SK-N-SH (cell line): ENCODE results near the gene HPCAL1. TPM values are rescaled to one million over a fixed set of nuclear protein-coding genes. Genes with fewer than 3 reads are reported as not detected.
A peak's percentile ranks its signal among the peaks of the same experiment; 100 is the strongest.

Source experiments
- CTCF ChIA-PET: fragments of 300-600, 350-600 bp; formaldehyde crosslinking; extraction: SDS; loops from one replicate; lab custom pipeline; 2021; lab: Yijun Ruan, JAX
- POLR2A ChIA-PET: fragments of 350-600 bp; sonication (Branson Sonifier 250); formaldehyde crosslinking; extraction: SDS; loops from one replicate; lab custom pipeline; 2020; ENCODE audit warnings: antibody characterized with exemption, inconsistent platforms; lab: Yijun Ruan, JAX
- DNase-seq: peaks from one replicate; pipeline ENCODE4 v3.0.0; 2012
- H2AFZ ChIP-seq: fragments of 200-600 bp; sonication (generic); 2 replicates; pipeline ENCODE4 v1.8.1; 2016; ENCODE audit warnings: antibody characterized with exemption, mild to moderate bottlenecking, low read depth
- H3F3A ChIP-seq: fragments of 200-600 bp; sonication (generic); replicated peaks from 2 replicates; pipeline ENCODE3; 2016; ENCODE audit warnings: antibody characterized with exemption, mild to moderate bottlenecking; ENCODE audit not compliant: insufficient read depth
- H3K27ac ChIP-seq, 2 experiments: fragments of 200-500 bp in 1 of 2; fragments of 200-600 bp in 1 of 2; sonication (Bioruptor generic) in 1 of 2; sonication (generic), shearing (Covaris generic) in 1 of 2; 2 replicates each; pipeline versions ENCODE4 v1.5.1 to v1.6.1; 2014 to 2016; ENCODE audit warnings: low read depth in 2 of 2, inconsistent platforms in 1 of 2, low read length in 1 of 2, mild to moderate bottlenecking in 1 of 2, mixed read lengths in 1 of 2
- H3K27me3 ChIP-seq: fragments of 200-600 bp; sonication (generic), shearing (Covaris generic); 2 replicates; pipeline ENCODE4 v1.6.1; 2016; ENCODE audit warnings: mixed run types; ENCODE audit not compliant: insufficient read depth
- H3K36me3 ChIP-seq, 2 experiments: fragments of 200-500 bp in 1 of 2; fragments of 200-600 bp in 1 of 2; sonication (Bioruptor generic) in 1 of 2; sonication (generic) in 1 of 2; replicated peaks in 1 of 2; 2 replicates each; pipeline versions ENCODE3 to v1.5.1; 2014 to 2016; ENCODE audit warnings: low read length in 1 of 2, mild to moderate bottlenecking in 1 of 2; ENCODE audit not compliant: insufficient read depth in 2 of 2, control insufficient read depth in 1 of 2
- H3K4me1 ChIP-seq, 2 experiments: fragments of 200-500 bp in 1 of 2; fragments of 200-600 bp in 1 of 2; sonication (Bioruptor generic) in 1 of 2; sonication (generic), shearing (Covaris generic) in 1 of 2; 2 replicates each; pipeline versions ENCODE4 v1.5.1 to v1.6.1; 2014 to 2016; ENCODE audit warnings: low read depth in 1 of 2, low read length in 1 of 2, mixed run types in 1 of 2; ENCODE audit not compliant: insufficient read depth in 2 of 2, control insufficient read depth in 1 of 2
- H3K4me2 ChIP-seq: fragments of 200-600 bp; sonication (generic), shearing (Covaris generic); 2 replicates; pipeline ENCODE4 v1.6.1; 2017; ENCODE audit warnings: mixed run types
- H3K4me3 ChIP-seq, 2 experiments: fragments of 200-500 bp in 1 of 2; fragments of 200-600 bp in 1 of 2; sonication (Bioruptor generic) in 1 of 2; sonication (generic), shearing (Covaris generic) in 1 of 2; 2 replicates each; pipeline versions ENCODE4 v1.5.1 to v1.8.1; 2014 to 2016; ENCODE audit warnings: low read depth in 2 of 2, inconsistent platforms in 1 of 2, low read length in 1 of 2, mild to moderate bottlenecking in 1 of 2, mixed read lengths in 1 of 2, moderate library complexity in 1 of 2
- H3K79me2 ChIP-seq: fragments of 200-600 bp; sonication (generic); 2 replicates; pipeline ENCODE4 v1.8.1; 2017; ENCODE audit warnings: mild to moderate bottlenecking; ENCODE audit not compliant: insufficient read depth
- H3K9ac ChIP-seq: fragments of 200-600 bp; sonication (generic); 2 replicates; pipeline ENCODE4 v1.6.1; 2017; ENCODE audit warnings: mixed run types
- H3K9me2 ChIP-seq: fragments of 200-600 bp; sonication (generic); 2 replicates; pipeline ENCODE4 v1.6.1; 2017; ENCODE audit warnings: mixed run types
- H3K9me3 ChIP-seq: fragments of 200-600 bp; sonication (generic); 2 replicates; pipeline ENCODE4 v1.6.1; 2017; ENCODE audit warnings: mixed run types, mild to moderate bottlenecking, moderate library complexity
- H4K20me1 ChIP-seq: fragments of 200-600 bp; sonication (generic); 2 replicates; pipeline ENCODE4 v1.6.1; 2017; ENCODE audit warnings: mild to moderate bottlenecking, mixed run types; ENCODE audit not compliant: insufficient read depth
- CHD2 ChIP-seq: fragments of 150-350 bp; IDR thresholded peaks from 2 replicates; pipeline ENCODE4 v1.6.1; 2018; ENCODE audit warnings: low read length; ENCODE audit not compliant: partially characterized antibody
- ELF1 ChIP-seq: IDR thresholded peaks from 2 replicates; pipeline ENCODE4 v1.4.0; 2012
- EP300 ChIP-seq, 2 experiments: IDR thresholded peaks; 2 replicates each; pipeline versions ENCODE4 v1.4.0 to v1.6.1; 2012; ENCODE audit warnings: borderline replicate concordance in 1 of 2, low read depth in 1 of 2, low read length in 1 of 2
- FOSL2 ChIP-seq: IDR thresholded peaks from 2 replicates; pipeline ENCODE4 v1.4.0; 2012; ENCODE audit warnings: low read depth, mild to moderate bottlenecking, moderate library complexity, borderline replicate concordance
- FOXM1 ChIP-seq: IDR thresholded peaks from 2 replicates; pipeline ENCODE4 v1.4.0; 2012; ENCODE audit warnings: low read depth, mild to moderate bottlenecking
- GATA2 ChIP-seq: sonication (generic); formaldehyde crosslinking; IDR thresholded peaks from 2 replicates; pipeline ENCODE4 v1.5.0; 2020; ENCODE audit warnings: mild to moderate bottlenecking, missing genetic modification reagents
- JUND ChIP-seq: IDR thresholded peaks from 2 replicates; pipeline ENCODE4 v1.4.0; 2012
- MEF2A ChIP-seq: IDR thresholded peaks from 2 replicates; pipeline ENCODE4 v1.4.0; 2012; ENCODE audit warnings: low read depth, borderline replicate concordance
- NFIC ChIP-seq: IDR thresholded peaks from 2 replicates; pipeline ENCODE4 v1.4.0; 2012; ENCODE audit warnings: borderline replicate concordance
- NRF1 ChIP-seq: IDR thresholded peaks from 2 replicates; pipeline ENCODE4 v1.6.1; 2012; ENCODE audit warnings: low read depth, mild to moderate bottlenecking, low read length
- RFX5 ChIP-seq: IDR thresholded peaks from 2 replicates; pipeline ENCODE4 v1.6.1; 2012; ENCODE audit warnings: mild to moderate bottlenecking, improper control_type of control experiment, low read length
- RXRA ChIP-seq: IDR thresholded peaks from 2 replicates; pipeline ENCODE4 v1.4.0; 2012; ENCODE audit warnings: low read depth, mild to moderate bottlenecking, borderline replicate concordance
- SIN3A ChIP-seq: IDR thresholded peaks from 2 replicates; pipeline ENCODE4 v1.6.1; 2012; ENCODE audit warnings: low read depth, mild to moderate bottlenecking, low read length, moderate library complexity, borderline replicate concordance
- TAF1 ChIP-seq: IDR thresholded peaks from 2 replicates; pipeline ENCODE4 v1.6.1; 2012; ENCODE audit warnings: low read depth, mild to moderate bottlenecking, low read length, moderate library complexity, borderline replicate concordance
- TCF12 ChIP-seq: IDR thresholded peaks from 2 replicates; pipeline ENCODE4 v1.4.0; 2012
- WGBS: methylation state at CpG from one replicate; pipeline ENCODE4 v1.1.6; 2017; ENCODE audit warnings: low lambda C conversion rate; 5-methylcytosine and 5-hydroxymethylcytosine counted together
- polyA plus RNA-seq, 3 experiments: library from polyadenylated mRNA; depleted of rRNA; stranded (reverse); fragments of >200 nt; gene quantifications; 2 replicates each; pipeline ENCODE4 v1.2.3, GENCODE V29; 2012
- TF ChIP-seq, protein P1 (sequence below): fragments of 150-350 bp; IDR thresholded peaks from 2 replicates; pipeline ENCODE4 v1.6.1; 2017; ENCODE audit warnings: antibody characterized with exemption, low read length, low read depth, borderline replicate concordance
- TF ChIP-seq, protein P2 (sequence below): IDR thresholded peaks from 2 replicates; pipeline ENCODE4; 2012
- TF ChIP-seq, protein P3 (sequence below): IDR thresholded peaks from 2 replicates; pipeline ENCODE4 v1.4.0; 2012; ENCODE audit warnings: low read depth
- TF ChIP-seq, protein P4 (sequence below): IDR thresholded peaks from 2 replicates; pipeline ENCODE4 v1.4.0; 2012; ENCODE audit warnings: low read depth, borderline replicate concordance
- TF ChIP-seq, protein P5 (sequence below): IDR thresholded peaks from 2 replicates; pipeline ENCODE4 v1.6.1; 2012; ENCODE audit warnings: mild to moderate bottlenecking, low read depth, low read length, moderate library complexity

HPCAL1 gene
- polyA plus RNA-seq, 1 of the 3 experiments (the other 2 are of a cell fraction), result 77.0 TPM

DNA sequence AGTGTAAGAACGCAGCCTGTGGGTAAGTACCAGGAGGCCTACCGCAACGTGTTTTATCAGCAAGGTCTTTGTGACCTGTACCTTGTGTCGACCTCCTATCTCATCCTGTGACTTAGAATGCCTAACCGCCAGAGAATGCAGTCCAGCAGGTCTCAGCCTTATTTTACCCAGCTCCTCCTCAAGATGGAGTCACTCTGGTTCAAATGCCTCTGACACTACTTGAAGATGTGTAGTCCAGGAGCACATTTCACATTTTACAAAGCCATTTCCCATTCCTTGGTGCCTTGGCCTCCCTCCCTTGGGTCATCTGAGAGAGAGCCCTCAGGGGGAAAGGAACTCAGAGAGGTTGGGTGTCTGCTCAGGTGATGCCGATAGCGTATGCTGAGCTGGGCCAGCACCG lies 6.6 kb upstream of the HPCAL1 start:
- no peak overlapping the region for H3K4me3 ChIP-seq
- no peaks in the 10 kb centered on the region for H3K79me2 ChIP-seq
- DNase-seq, result no peak
- H3K27me3 ChIP-seq, result no peaks in the 10 kb centered on the region
- no peaks in the 10 kb centered on the region for H4K20me1 ChIP-seq
- peaks cover 10 to 16% of the 10 kb centered on the region in 2 experiments for H3K4me1 ChIP-seq
- no peak for TF ChIP-seq NFIC
- TF ChIP-seq TCF12, result no peak
- TF ChIP-seq TAF1, result no peak
- no peak for TF ChIP-seq FOXM1
- TF ChIP-seq, protein P1, sequence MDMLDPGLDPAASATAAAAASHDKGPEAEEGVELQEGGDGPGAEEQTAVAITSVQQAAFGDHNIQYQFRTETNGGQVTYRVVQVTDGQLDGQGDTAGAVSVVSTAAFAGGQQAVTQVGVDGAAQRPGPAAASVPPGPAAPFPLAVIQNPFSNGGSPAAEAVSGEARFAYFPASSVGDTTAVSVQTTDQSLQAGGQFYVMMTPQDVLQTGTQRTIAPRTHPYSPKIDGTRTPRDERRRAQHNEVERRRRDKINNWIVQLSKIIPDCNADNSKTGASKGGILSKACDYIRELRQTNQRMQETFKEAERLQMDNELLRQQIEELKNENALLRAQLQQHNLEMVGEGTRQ, result no peak
- no peak for TF ChIP-seq FOSL2
- no peak for TF ChIP-seq SIN3A
- TF ChIP-seq JUND, result no peak
- no peak for TF ChIP-seq RFX5
- TF ChIP-seq, protein P2, sequence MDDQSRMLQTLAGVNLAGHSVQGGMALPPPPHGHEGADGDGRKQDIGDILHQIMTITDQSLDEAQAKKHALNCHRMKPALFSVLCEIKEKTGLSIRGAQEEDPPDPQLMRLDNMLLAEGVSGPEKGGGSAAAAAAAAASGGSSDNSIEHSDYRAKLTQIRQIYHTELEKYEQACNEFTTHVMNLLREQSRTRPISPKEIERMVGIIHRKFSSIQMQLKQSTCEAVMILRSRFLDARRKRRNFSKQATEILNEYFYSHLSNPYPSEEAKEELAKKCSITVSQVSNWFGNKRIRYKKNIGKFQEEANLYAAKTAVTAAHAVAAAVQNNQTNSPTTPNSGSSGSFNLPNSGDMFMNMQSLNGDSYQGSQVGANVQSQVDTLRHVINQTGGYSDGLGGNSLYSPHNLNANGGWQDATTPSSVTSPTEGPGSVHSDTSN, result no peak
- H3K36me3 ChIP-seq, result no peaks in the 10 kb centered on the region
- H3K9me3 ChIP-seq, result no peaks in the 10 kb centered on the region
- ChIA-PET POLR2A (interaction anchor here (0.9 kb wide), 1 partner anchor 10 kb away, joined by 3 read pairs; no protein-coding TSS in a partner anchor), CTCF (interaction anchor here (0.8 to 2.0 kb wide), 9 partner anchors 9 to 224 kb away, joined by 3 to 10 read pairs (median 3); no protein-coding TSS in a partner anchor)
- no peak overlapping the region for H2AFZ ChIP-seq
- H3F3A ChIP-seq, result peaks cover 11% of the 10 kb centered on the region
- peak overlapping the region in 1 of 2 experiments; percentile 11; a peak in 1 of 4 replicates for H3K27ac ChIP-seq
- H3K9ac ChIP-seq, result no peak overlapping the region
- H3K9me2 ChIP-seq, result no peaks in the 10 kb centered on the region
- H3K4me2 ChIP-seq, result no peak overlapping the region
- 94% methylated on average over 8 of the region's 8 CpGs for WGBS

DNA sequence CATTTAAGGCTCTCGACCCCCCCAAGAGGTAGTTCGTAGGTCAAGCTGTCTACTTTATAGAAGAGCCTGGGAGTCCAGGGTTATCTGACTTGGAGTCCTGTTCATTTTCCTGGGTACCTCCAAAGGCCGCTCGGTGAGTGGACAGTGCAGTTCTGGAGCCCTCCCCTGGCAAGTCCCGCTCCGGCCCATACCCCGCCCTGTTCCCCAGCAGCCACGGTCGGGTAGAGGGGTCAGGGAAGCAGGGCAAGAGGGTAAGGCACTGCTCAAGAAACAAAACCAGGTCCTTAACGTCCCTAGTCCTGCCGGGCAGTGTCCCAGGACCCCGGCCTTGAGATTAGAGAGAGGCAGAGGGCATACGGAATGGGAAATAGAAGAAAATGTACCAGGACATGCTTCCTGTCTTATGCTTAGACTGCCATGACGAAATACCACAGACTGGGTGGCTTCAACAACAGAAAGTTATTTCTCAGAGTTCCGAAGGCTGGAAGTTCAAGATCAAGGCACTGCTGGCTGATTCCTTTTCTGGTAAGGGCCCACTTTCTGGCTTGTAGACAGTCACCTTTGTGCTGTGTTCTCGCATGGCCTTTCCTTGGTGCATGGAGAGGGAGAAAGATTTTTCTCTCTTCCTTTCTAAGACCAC lies 5.4 kb upstream of the HPCAL1 start:
- Histone ChIP-seq H3K4me2 (peak overlapping the region; percentile 66; the same call in 1 of the 2 replicates), H3K4me1 (peaks cover 13 to 27% of the 10 kb centered on the region in 2 experiments), H3K36me3 (no peaks in the 10 kb centered on the region), H3F3A (peaks cover 11% of the 10 kb centered on the region), H4K20me1 (no peaks in the 10 kb centered on the region), H3K79me2 (no peaks in the 10 kb centered on the region), H3K4me3 (no peak overlapping the region), H3K9me2 (no peaks in the 10 kb centered on the region), H3K27me3 (no peaks in the 10 kb centered on the region), H3K9ac (no peak overlapping the region), H2AFZ (peak overlapping the region; percentile 74; the same call in 1 of the 2 replicates), H3K9me3 (no peaks in the 10 kb centered on the region), H3K27ac (peak overlapping the region; percentile 61 to 97; a peak in 3 of 4 replicates)
- POLR2A ChIA-PET, result interaction anchor here (0.8 to 1.8 kb wide), 6 partner anchors 10 to 171 kb away, joined by 3 to 23 read pairs (median 4); no protein-coding TSS in a partner anchor
- CTCF ChIA-PET, result interaction anchor here (0.5 to 1.7 kb wide), 7 partner anchors 10 to 173 kb away, joined by 4 to 15 read pairs (median 5); no protein-coding TSS in a partner anchor
- DNase-seq, result no peak
- WGBS, result 88% methylated on average over 16 of the region's 16 CpGs
- TF ChIP-seq TCF12 (no peak), MEF2A (no peak), EP300 (IDR thresholded peaks at IDR 0.05; ENCODE audit: borderline replicate concordance in 1 of 2, low read depth in 1 of 2, low read length in 1 of 2) (no peak), NRF1 (no peak), RXRA (no peak), NFIC (no peak), ELF1 (no peak), CHD2 (no peak), GATA2 (no peak), FOXM1 (no peak)
- TF ChIP-seq, protein P3, sequence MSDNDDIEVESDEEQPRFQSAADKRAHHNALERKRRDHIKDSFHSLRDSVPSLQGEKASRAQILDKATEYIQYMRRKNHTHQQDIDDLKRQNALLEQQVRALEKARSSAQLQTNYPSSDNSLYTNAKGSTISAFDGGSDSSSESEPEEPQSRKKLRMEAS, result no peak
- TF ChIP-seq, protein P4, sequence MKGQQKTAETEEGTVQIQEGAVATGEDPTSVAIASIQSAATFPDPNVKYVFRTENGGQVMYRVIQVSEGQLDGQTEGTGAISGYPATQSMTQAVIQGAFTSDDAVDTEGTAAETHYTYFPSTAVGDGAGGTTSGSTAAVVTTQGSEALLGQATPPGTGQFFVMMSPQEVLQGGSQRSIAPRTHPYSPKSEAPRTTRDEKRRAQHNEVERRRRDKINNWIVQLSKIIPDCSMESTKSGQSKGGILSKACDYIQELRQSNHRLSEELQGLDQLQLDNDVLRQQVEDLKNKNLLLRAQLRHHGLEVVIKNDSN, result no peak
- TF ChIP-seq, protein P5, sequence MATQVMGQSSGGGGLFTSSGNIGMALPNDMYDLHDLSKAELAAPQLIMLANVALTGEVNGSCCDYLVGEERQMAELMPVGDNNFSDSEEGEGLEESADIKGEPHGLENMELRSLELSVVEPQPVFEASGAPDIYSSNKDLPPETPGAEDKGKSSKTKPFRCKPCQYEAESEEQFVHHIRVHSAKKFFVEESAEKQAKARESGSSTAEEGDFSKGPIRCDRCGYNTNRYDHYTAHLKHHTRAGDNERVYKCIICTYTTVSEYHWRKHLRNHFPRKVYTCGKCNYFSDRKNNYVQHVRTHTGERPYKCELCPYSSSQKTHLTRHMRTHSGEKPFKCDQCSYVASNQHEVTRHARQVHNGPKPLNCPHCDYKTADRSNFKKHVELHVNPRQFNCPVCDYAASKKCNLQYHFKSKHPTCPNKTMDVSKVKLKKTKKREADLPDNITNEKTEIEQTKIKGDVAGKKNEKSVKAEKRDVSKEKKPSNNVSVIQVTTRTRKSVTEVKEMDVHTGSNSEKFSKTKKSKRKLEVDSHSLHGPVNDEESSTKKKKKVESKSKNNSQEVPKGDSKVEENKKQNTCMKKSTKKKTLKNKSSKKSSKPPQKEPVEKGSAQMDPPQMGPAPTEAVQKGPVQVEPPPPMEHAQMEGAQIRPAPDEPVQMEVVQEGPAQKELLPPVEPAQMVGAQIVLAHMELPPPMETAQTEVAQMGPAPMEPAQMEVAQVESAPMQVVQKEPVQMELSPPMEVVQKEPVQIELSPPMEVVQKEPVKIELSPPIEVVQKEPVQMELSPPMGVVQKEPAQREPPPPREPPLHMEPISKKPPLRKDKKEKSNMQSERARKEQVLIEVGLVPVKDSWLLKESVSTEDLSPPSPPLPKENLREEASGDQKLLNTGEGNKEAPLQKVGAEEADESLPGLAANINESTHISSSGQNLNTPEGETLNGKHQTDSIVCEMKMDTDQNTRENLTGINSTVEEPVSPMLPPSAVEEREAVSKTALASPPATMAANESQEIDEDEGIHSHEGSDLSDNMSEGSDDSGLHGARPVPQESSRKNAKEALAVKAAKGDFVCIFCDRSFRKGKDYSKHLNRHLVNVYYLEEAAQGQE, result no peak
